Inflammatory macrophage (primary cell): ENCODE data around the gene ZNF112.

ENCODE experiments used
- DNase-seq, 2 donors: peaks; one replicate each; pipeline ENCODE4 v3.0.0-alpha.2; 2020 to 2022

Gene ZNF112

GRCh38 chr19:44280916-44281315 lies 75.6 kb downstream of the ZNF112 start:
- DNase-seq, result no peak

- no peak for DNase-seq
Measured at GRCh38 chr19:44278181-44278690, 78.2 kb downstream of the ZNF112 start.

GRCh38 chr19:44277331-44277730 lies 79.1 kb downstream of the ZNF112 start:
- no peak for DNase-seq
